Right lobe of liver (tissue), 4 donors: ENCODE measurements around the gene RHOT1.
A peak's percentile ranks its signal among the peaks of the same experiment; 100 is the strongest.

Experiments
- CTCF ChIP-seq, 4 donors: fragments of 200-600 bp in 3 of 4; fragments of 450-650 bp in 1 of 4; IDR thresholded peaks; one replicate each; pipeline versions ENCODE4 v1.5.1 to v1.8.0; 2016 to 2022; ENCODE audit warnings: antibody characterized with exemption in 4 of 4, mild to moderate bottlenecking in 2 of 4
- POLR2A ChIP-seq: fragments of 450-650 bp; IDR thresholded peaks from one replicate; pipeline ENCODE4 v1.6.1; 2017; ENCODE audit warnings: antibody characterized with exemption, mild to moderate bottlenecking
- donor health status: DM: no; HTN: no; CAD: no.
- donor health status: DM: no; HTN: no; CAD: no.
- donor health status: DM: no; HTN: yes; CAD: no.

GRCh38 chr17:32124985-32125847 lies 17.1 kb upstream of the RHOT1 start:
- TF ChIP-seq CTCF (IDR thresholded peaks at IDR 0.05) (no peak), POLR2A (peak; percentile 43)
